Measurements from ENCODE around the gene FBXW7. TPM values are rescaled to one million over a fixed set of nuclear protein-coding genes. Genes with fewer than 3 reads are reported as not detected.

Gene FBXW7
- total RNA-seq, 1 experiment from 2014 or later, result 23.0 TPM

- Mint-ChIP-seq H3K27ac (peak overlapping the region; percentile 12; the same call in 1 of the 2 replicates), H3K4me1 (peaks cover 25% of the 10 kb centered on the region), H3K27me3 (ENCODE audit: low read depth) (no peaks in the 10 kb centered on the region), H3K36me3 (no peaks in the 10 kb centered on the region), H3K4me3 (no peak overlapping the region), H3K9me3 (no peaks in the 10 kb centered on the region)
- ATAC-seq, result no peak
- TF ChIP-seq SOX15 (CRISPR knock-in tag; IDR thresholded peaks at IDR 0.05), result no peak
- no peak for TF ChIP-seq HMGA2 (CRISPR knock-in tag; IDR thresholded peaks at IDR 0.05)
- TF ChIP-seq, protein P1, sequence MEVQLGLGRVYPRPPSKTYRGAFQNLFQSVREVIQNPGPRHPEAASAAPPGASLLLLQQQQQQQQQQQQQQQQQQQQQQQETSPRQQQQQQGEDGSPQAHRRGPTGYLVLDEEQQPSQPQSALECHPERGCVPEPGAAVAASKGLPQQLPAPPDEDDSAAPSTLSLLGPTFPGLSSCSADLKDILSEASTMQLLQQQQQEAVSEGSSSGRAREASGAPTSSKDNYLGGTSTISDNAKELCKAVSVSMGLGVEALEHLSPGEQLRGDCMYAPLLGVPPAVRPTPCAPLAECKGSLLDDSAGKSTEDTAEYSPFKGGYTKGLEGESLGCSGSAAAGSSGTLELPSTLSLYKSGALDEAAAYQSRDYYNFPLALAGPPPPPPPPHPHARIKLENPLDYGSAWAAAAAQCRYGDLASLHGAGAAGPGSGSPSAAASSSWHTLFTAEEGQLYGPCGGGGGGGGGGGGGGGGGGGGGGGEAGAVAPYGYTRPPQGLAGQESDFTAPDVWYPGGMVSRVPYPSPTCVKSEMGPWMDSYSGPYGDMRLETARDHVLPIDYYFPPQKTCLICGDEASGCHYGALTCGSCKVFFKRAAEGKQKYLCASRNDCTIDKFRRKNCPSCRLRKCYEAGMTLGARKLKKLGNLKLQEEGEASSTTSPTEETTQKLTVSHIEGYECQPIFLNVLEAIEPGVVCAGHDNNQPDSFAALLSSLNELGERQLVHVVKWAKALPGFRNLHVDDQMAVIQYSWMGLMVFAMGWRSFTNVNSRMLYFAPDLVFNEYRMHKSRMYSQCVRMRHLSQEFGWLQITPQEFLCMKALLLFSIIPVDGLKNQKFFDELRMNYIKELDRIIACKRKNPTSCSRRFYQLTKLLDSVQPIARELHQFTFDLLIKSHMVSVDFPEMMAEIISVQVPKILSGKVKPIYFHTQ (CRISPR knock-in tag; IDR thresholded peaks at IDR 0.05), result no peak
- no peak for TF ChIP-seq NFYB (CRISPR knock-in tag; conservative IDR thresholded peaks at IDR 0.05; ENCODE audit: low read depth)
- TF ChIP-seq RELA (CRISPR knock-in tag; IDR thresholded peaks at IDR 0.05; ENCODE audit: borderline replicate concordance), result no peak
- TF ChIP-seq SP1 (CRISPR knock-in tag; conservative IDR thresholded peaks at IDR 0.05), result no peak
- no peak for TF ChIP-seq CREM (CRISPR knock-in tag; IDR thresholded peaks at IDR 0.05)
- TF ChIP-seq NFATC4 (CRISPR knock-in tag; IDR thresholded peaks at IDR 0.05), result no peak
- TF ChIP-seq, protein P2, sequence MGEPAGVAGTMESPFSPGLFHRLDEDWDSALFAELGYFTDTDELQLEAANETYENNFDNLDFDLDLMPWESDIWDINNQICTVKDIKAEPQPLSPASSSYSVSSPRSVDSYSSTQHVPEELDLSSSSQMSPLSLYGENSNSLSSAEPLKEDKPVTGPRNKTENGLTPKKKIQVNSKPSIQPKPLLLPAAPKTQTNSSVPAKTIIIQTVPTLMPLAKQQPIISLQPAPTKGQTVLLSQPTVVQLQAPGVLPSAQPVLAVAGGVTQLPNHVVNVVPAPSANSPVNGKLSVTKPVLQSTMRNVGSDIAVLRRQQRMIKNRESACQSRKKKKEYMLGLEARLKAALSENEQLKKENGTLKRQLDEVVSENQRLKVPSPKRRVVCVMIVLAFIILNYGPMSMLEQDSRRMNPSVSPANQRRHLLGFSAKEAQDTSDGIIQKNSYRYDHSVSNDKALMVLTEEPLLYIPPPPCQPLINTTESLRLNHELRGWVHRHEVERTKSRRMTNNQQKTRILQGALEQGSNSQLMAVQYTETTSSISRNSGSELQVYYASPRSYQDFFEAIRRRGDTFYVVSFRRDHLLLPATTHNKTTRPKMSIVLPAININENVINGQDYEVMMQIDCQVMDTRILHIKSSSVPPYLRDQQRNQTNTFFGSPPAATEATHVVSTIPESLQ (CRISPR knock-in tag; IDR thresholded peaks at IDR 0.05), result no peak
- TF ChIP-seq SMAD4 (CRISPR knock-in tag; IDR thresholded peaks at IDR 0.05), result no peak
- TF ChIP-seq, protein P3, sequence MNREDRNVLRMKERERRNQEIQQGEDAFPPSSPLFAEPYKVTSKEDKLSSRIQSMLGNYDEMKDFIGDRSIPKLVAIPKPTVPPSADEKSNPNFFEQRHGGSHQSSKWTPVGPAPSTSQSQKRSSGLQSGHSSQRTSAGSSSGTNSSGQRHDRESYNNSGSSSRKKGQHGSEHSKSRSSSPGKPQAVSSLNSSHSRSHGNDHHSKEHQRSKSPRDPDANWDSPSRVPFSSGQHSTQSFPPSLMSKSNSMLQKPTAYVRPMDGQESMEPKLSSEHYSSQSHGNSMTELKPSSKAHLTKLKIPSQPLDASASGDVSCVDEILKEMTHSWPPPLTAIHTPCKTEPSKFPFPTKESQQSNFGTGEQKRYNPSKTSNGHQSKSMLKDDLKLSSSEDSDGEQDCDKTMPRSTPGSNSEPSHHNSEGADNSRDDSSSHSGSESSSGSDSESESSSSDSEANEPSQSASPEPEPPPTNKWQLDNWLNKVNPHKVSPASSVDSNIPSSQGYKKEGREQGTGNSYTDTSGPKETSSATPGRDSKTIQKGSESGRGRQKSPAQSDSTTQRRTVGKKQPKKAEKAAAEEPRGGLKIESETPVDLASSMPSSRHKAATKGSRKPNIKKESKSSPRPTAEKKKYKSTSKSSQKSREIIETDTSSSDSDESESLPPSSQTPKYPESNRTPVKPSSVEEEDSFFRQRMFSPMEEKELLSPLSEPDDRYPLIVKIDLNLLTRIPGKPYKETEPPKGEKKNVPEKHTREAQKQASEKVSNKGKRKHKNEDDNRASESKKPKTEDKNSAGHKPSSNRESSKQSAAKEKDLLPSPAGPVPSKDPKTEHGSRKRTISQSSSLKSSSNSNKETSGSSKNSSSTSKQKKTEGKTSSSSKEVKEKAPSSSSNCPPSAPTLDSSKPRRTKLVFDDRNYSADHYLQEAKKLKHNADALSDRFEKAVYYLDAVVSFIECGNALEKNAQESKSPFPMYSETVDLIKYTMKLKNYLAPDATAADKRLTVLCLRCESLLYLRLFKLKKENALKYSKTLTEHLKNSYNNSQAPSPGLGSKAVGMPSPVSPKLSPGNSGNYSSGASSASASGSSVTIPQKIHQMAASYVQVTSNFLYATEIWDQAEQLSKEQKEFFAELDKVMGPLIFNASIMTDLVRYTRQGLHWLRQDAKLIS (CRISPR knock-in tag; IDR thresholded peaks at IDR 0.05; ENCODE audit: borderline replicate concordance), result no peak
- TF ChIP-seq RORB (CRISPR knock-in tag; IDR thresholded peaks at IDR 0.05), result no peak
- TF ChIP-seq ELF4 (CRISPR knock-in tag; IDR thresholded peaks at IDR 0.05; ENCODE audit: low read depth), result no peak
- TF ChIP-seq, protein P4, sequence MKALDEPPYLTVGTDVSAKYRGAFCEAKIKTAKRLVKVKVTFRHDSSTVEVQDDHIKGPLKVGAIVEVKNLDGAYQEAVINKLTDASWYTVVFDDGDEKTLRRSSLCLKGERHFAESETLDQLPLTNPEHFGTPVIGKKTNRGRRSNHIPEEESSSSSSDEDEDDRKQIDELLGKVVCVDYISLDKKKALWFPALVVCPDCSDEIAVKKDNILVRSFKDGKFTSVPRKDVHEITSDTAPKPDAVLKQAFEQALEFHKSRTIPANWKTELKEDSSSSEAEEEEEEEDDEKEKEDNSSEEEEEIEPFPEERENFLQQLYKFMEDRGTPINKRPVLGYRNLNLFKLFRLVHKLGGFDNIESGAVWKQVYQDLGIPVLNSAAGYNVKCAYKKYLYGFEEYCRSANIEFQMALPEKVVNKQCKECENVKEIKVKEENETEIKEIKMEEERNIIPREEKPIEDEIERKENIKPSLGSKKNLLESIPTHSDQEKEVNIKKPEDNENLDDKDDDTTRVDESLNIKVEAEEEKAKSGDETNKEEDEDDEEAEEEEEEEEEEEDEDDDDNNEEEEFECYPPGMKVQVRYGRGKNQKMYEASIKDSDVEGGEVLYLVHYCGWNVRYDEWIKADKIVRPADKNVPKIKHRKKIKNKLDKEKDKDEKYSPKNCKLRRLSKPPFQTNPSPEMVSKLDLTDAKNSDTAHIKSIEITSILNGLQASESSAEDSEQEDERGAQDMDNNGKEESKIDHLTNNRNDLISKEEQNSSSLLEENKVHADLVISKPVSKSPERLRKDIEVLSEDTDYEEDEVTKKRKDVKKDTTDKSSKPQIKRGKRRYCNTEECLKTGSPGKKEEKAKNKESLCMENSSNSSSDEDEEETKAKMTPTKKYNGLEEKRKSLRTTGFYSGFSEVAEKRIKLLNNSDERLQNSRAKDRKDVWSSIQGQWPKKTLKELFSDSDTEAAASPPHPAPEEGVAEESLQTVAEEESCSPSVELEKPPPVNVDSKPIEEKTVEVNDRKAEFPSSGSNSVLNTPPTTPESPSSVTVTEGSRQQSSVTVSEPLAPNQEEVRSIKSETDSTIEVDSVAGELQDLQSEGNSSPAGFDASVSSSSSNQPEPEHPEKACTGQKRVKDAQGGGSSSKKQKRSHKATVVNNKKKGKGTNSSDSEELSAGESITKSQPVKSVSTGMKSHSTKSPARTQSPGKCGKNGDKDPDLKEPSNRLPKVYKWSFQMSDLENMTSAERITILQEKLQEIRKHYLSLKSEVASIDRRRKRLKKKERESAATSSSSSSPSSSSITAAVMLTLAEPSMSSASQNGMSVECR (CRISPR knock-in tag; IDR thresholded peaks at IDR 0.05; ENCODE audit: borderline replicate concordance), result no peak
- CTCF ChIA-PET, result no interaction called here
- POLR2A ChIA-PET, result no interaction called here
- DNase-seq (ENCODE audit: low spot score), result no peak
Observed at GRCh38 chr4:152462695-152463094, 73.2 kb downstream of the FBXW7 start.

Data from WTC11 (cell line).